ENCODE data around the gene ZNF862. TPM values are rescaled to one million over a fixed set of nuclear protein-coding genes. Genes with fewer than 3 reads are reported as not detected.

Gene ZNF862
- total RNA-seq, 1 experiment from 2014 or later, result 3.6 TPM

- TF ChIP-seq, protein P1, sequence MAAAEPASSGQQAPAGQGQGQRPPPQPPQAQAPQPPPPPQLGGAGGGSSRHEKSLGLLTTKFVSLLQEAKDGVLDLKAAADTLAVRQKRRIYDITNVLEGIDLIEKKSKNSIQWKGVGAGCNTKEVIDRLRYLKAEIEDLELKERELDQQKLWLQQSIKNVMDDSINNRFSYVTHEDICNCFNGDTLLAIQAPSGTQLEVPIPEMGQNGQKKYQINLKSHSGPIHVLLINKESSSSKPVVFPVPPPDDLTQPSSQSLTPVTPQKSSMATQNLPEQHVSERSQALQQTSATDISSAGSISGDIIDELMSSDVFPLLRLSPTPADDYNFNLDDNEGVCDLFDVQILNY (CRISPR knock-in tag; IDR thresholded peaks at IDR 0.05), result peak; percentile 70; the same call in 1 of the 2 replicates
- TF ChIP-seq GRHL2 (CRISPR knock-in tag; IDR thresholded peaks at IDR 0.05; ENCODE audit: insufficient replicate concordance, severe bottlenecking) (no peak), RELA (CRISPR knock-in tag; IDR thresholded peaks at IDR 0.05; ENCODE audit: borderline replicate concordance) (no peak), TEAD1 (CRISPR knock-in tag; IDR thresholded peaks at IDR 0.05) (no peak), IRF2 (CRISPR knock-in tag; IDR thresholded peaks at IDR 0.05; ENCODE audit: borderline replicate concordance, low read depth) (no peak), NFYB (CRISPR knock-in tag; conservative IDR thresholded peaks at IDR 0.05; ENCODE audit: low read depth) (peak; percentile 80), MAX (CRISPR knock-in tag; IDR thresholded peaks at IDR 0.05) (peak; percentile 36; the same call in 1 of the 2 replicates), ZNF671 (CRISPR knock-in tag; IDR thresholded peaks at IDR 0.05) (no peak), ZNF138 (CRISPR knock-in tag; conservative IDR thresholded peaks at IDR 0.05) (no peak), SOX15 (CRISPR knock-in tag; IDR thresholded peaks at IDR 0.05) (no peak), GABPB1 (CRISPR knock-in tag; IDR thresholded peaks at IDR 0.05) (peak; percentile 25; the same call in 1 of the 2 replicates), GTF2I (CRISPR knock-in tag; conservative IDR thresholded peaks at IDR 0.05) (no peak), ZNF263 (CRISPR knock-in tag; IDR thresholded peaks at IDR 0.05; ENCODE audit: low read depth) (no peak), ZNF396 (CRISPR knock-in tag; IDR thresholded peaks at IDR 0.05; ENCODE audit: borderline replicate concordance) (no peak), ZNF232 (CRISPR knock-in tag; IDR thresholded peaks at IDR 0.05) (no peak), ZNF219 (CRISPR knock-in tag; IDR thresholded peaks at IDR 0.05; ENCODE audit: borderline replicate concordance) (no peak), MYBL2 (CRISPR knock-in tag; IDR thresholded peaks at IDR 0.05) (0 out of 2 replicates have a peak, but pooled peaks have one; percentile 54), NR3C1 (CRISPR knock-in tag; conservative IDR thresholded peaks at IDR 0.05; ENCODE audit: low read depth) (no peak), PRRX2 (CRISPR knock-in tag; IDR thresholded peaks at IDR 0.05) (no peak), FOXJ3 (CRISPR knock-in tag; IDR thresholded peaks at IDR 0.05; ENCODE audit: borderline replicate concordance) (no peak), CREM (CRISPR knock-in tag; IDR thresholded peaks at IDR 0.05) (peak; percentile 57; the same call in 1 of the 2 replicates), SP1 (CRISPR knock-in tag; conservative IDR thresholded peaks at IDR 0.05) (peak; percentile 80), NR1H2 (CRISPR knock-in tag; IDR thresholded peaks at IDR 0.05) (no peak)
- TF ChIP-seq, protein P2, sequence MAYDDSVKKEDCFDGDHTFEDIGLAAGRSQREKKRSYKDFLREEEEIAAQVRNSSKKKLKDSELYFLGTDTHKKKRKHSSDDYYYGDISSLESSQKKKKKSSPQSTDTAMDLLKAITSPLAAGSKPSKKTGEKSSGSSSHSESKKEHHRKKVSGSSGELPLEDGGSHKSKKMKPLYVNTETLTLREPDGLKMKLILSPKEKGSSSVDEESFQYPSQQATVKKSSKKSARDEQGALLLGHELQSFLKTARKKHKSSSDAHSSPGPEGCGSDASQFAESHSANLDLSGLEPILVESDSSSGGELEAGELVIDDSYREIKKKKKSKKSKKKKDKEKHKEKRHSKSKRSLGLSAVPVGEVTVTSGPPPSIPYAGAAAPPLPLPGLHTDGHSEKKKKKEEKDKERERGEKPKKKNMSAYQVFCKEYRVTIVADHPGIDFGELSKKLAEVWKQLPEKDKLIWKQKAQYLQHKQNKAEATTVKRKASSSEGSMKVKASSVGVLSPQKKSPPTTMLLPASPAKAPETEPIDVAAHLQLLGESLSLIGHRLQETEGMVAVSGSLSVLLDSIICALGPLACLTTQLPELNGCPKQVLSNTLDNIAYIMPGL (CRISPR knock-in tag; IDR thresholded peaks at IDR 0.05), result peak; percentile 93; the same call in 1 of the 2 replicates
- TF ChIP-seq, protein P3, sequence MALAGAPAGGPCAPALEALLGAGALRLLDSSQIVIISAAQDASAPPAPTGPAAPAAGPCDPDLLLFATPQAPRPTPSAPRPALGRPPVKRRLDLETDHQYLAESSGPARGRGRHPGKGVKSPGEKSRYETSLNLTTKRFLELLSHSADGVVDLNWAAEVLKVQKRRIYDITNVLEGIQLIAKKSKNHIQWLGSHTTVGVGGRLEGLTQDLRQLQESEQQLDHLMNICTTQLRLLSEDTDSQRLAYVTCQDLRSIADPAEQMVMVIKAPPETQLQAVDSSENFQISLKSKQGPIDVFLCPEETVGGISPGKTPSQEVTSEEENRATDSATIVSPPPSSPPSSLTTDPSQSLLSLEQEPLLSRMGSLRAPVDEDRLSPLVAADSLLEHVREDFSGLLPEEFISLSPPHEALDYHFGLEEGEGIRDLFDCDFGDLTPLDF (CRISPR knock-in tag; IDR thresholded peaks at IDR 0.05), result no peak
- TF ChIP-seq, protein P4, sequence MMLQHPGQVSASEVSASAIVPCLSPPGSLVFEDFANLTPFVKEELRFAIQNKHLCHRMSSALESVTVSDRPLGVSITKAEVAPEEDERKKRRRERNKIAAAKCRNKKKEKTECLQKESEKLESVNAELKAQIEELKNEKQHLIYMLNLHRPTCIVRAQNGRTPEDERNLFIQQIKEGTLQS (CRISPR knock-in tag; conservative IDR thresholded peaks at IDR 0.05), result no peak
- TF ChIP-seq, protein P5, sequence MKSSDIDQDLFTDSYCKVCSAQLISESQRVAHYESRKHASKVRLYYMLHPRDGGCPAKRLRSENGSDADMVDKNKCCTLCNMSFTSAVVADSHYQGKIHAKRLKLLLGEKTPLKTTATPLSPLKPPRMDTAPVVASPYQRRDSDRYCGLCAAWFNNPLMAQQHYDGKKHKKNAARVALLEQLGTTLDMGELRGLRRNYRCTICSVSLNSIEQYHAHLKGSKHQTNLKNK (CRISPR knock-in tag; IDR thresholded peaks at IDR 0.05), result no peak
Observed at GRCh38 chr7:149838224-149838991, at the start of gene ZNF862 (continued).
